HEK293 (cell line): ENCODE results near the gene NEURL4.

Experiments
- CTCF ChIP-seq: fragments of 450-650 bp; formaldehyde crosslinking; IDR thresholded peaks from 2 replicates; pipeline ENCODE4 v1.5.1; 2016; ENCODE audit warnings: missing biosample characterization, missing genetic modification characterization
- GFI1B ChIP-seq: fragments of 450-650 bp; formaldehyde crosslinking; IDR thresholded peaks from 2 replicates; pipeline ENCODE4 v1.5.1; 2016; ENCODE audit warnings: missing biosample characterization, missing genetic modification characterization
- OSR2 ChIP-seq: fragments of 450-650 bp; formaldehyde crosslinking; IDR thresholded peaks from 2 replicates; pipeline ENCODE4 v1.5.1; 2016; ENCODE audit warnings: missing biosample characterization, missing genetic modification characterization
- ZBTB26 ChIP-seq: fragments of 450-650 bp; formaldehyde crosslinking; optimal IDR thresholded peaks from 2 replicates; pipeline ENCODE3; 2016; ENCODE audit warnings: missing biosample characterization, mild to moderate bottlenecking, missing genetic modification characterization
- ZNF114 ChIP-seq: fragments of 450-650 bp; formaldehyde crosslinking; IDR thresholded peaks from 2 replicates; pipeline ENCODE4 v1.5.0; 2017; ENCODE audit warnings: missing biosample characterization, missing genetic modification characterization
- ZNF302 ChIP-seq: fragments of 450-650 bp; formaldehyde crosslinking; IDR thresholded peaks from 2 replicates; pipeline ENCODE4 v1.5.1; 2016; ENCODE audit warnings: missing biosample characterization, missing genetic modification characterization, low read depth

GRCh38 chr17:7313890-7314718 is 15.0 kb downstream of the NEURL4 start:
- no peak for TF ChIP-seq CTCF (tag by site-specific recombination)
- TF ChIP-seq ZNF114 (tag by site-specific recombination): no peak
- TF ChIP-seq ZBTB26 (tag by site-specific recombination): no peak
- no peak for TF ChIP-seq OSR2 (tag by site-specific recombination)
- no peak for TF ChIP-seq GFI1B
- no peak for TF ChIP-seq ZNF302 (tag by site-specific recombination)
